Mononuclear cell (primary cell): ENCODE results near the gene DDX54. TPM values are rescaled to one million over a fixed set of nuclear protein-coding genes. Genes with fewer than 3 reads are reported as not detected.

Experiments
- H3K27me3 ChIP-seq: 2 replicates; pipeline ENCODE4 v1.6.0; 2011; ENCODE audit warnings: low read length, control low read depth; ENCODE audit not compliant: insufficient read depth
- H3K4me1 ChIP-seq: 2 replicates; pipeline ENCODE4 v1.5.1; 2011; ENCODE audit warnings: mild to moderate bottlenecking, low read length, control low read depth; ENCODE audit not compliant: insufficient read depth
- H3K4me3 ChIP-seq: 2 replicates; pipeline ENCODE4 v1.5.1; 2011; ENCODE audit warnings: mild to moderate bottlenecking, low read length, moderate library complexity
- H3K9me3 ChIP-seq: 2 replicates; pipeline ENCODE4 v1.5.1; 2011; ENCODE audit warnings: low read depth, mild to moderate bottlenecking, control low read depth, low read length
- total RNA-seq: library from RNA; depleted of rRNA; stranded (reverse); fragments of >200 nt; gene quantifications from one replicate; pipeline ENCODE4 v1.2.3, GENCODE V29; 2012

DDX54 gene
- total RNA-seq, 1 donor, result 31.7 TPM

- Histone ChIP-seq H3K4me1 (peaks cover 14% of the 10 kb centered on the region), H3K9me3 (no peaks in the 10 kb centered on the region), H3K4me3 (no peak overlapping the region), H3K27me3 (peaks cover 2% of the 10 kb centered on the region)
Observed at GRCh38 chr12:113136128-113136989, 48.9 kb downstream of the DDX54 start.

- no peak within 1 kb of the TSS for H3K4me3 ChIP-seq
- no peaks in the 10 kb centered on the region for H3K9me3 ChIP-seq
- peaks cover 14% of the 10 kb centered on the region for H3K4me1 ChIP-seq
- H3K27me3 ChIP-seq, result peaks cover 2% of the 10 kb centered on the region
Observed at GRCh38 chr12:113135178-113136127, 49.8 kb downstream of the DDX54 start, which contains the start of gene RASAL1. RASAL1 (minus strand) TSS chr12:113135761; CDS start chr12:113135462, 299 bp downstream.

GRCh38 chr12:113134521-113134951 is 50.7 kb downstream of the DDX54 start:
- H3K4me3 ChIP-seq, result no peak overlapping the region
- H3K4me1 ChIP-seq, result peaks cover 14% of the 10 kb centered on the region
- no peaks in the 10 kb centered on the region for H3K9me3 ChIP-seq
- H3K27me3 ChIP-seq, result peaks cover 2% of the 10 kb centered on the region

GRCh38 chr12:113134071-113134470 is 51.2 kb downstream of the DDX54 start:
- peaks cover 2% of the 10 kb centered on the region for H3K27me3 ChIP-seq
- no peak overlapping the region for H3K4me3 ChIP-seq
- peaks cover 14% of the 10 kb centered on the region for H3K4me1 ChIP-seq
- H3K9me3 ChIP-seq, result no peaks in the 10 kb centered on the region

- Histone ChIP-seq H3K27me3 (peaks cover 2% of the 10 kb centered on the region), H3K9me3 (no peaks in the 10 kb centered on the region), H3K4me1 (peaks cover 14% of the 10 kb centered on the region), H3K4me3 (no peak overlapping the region)
Observed at GRCh38 chr12:113133666-113134065, 51.6 kb downstream of the DDX54 start.

GRCh38 chr12:113133036-113133435 is 52.2 kb downstream of the DDX54 start:
- H3K4me3 ChIP-seq, result no peak overlapping the region
- H3K9me3 ChIP-seq, result no peaks in the 10 kb centered on the region
- peaks cover 2% of the 10 kb centered on the region for H3K27me3 ChIP-seq
- peaks cover 14% of the 10 kb centered on the region for H3K4me1 ChIP-seq

- Histone ChIP-seq H3K27me3 (peaks cover 2% of the 10 kb centered on the region), H3K4me1 (peaks cover 13% of the 10 kb centered on the region), H3K4me3 (no peak overlapping the region), H3K9me3 (no peaks in the 10 kb centered on the region)
Observed at GRCh38 chr12:113131556-113131955, 53.7 kb downstream of the DDX54 start.

GRCh38 chr12:113130457-113131135 is 54.7 kb downstream of the DDX54 start:
- H3K4me1 ChIP-seq, result peaks cover 4% of the 10 kb centered on the region

GRCh38 chr12:113129664-113130456 is 55.4 kb downstream of the DDX54 start:
- peaks cover under 1% of the 10 kb centered on the region for H3K4me1 ChIP-seq
- H3K4me3 ChIP-seq, result no peak overlapping the region
- H3K27me3 ChIP-seq, result no peaks in the 10 kb centered on the region
- no peaks in the 10 kb centered on the region for H3K9me3 ChIP-seq

More at GRCh38 chr12:113130457-113131135, 54.7 kb downstream of the DDX54 start:
- H3K9me3 ChIP-seq, result no peaks in the 10 kb centered on the region
- no peak overlapping the region for H3K4me3 ChIP-seq
- no peaks in the 10 kb centered on the region for H3K27me3 ChIP-seq

- Histone ChIP-seq H3K4me3 (no peak overlapping the region), H3K4me1 (no peaks in the 10 kb centered on the region), H3K9me3 (no peaks in the 10 kb centered on the region), H3K27me3 (no peaks in the 10 kb centered on the region)
Observed at GRCh38 chr12:113128802-113129663, 56.2 kb downstream of the DDX54 start.

GRCh38 chr12:113127791-113128199 is 57.5 kb downstream of the DDX54 start:
- no peaks in the 10 kb centered on the region for H3K27me3 ChIP-seq
- no peak overlapping the region for H3K4me3 ChIP-seq
- H3K4me1 ChIP-seq, result no peaks in the 10 kb centered on the region
- no peaks in the 10 kb centered on the region for H3K9me3 ChIP-seq

- Histone ChIP-seq H3K27me3 (no peaks in the 10 kb centered on the region), H3K9me3 (no peaks in the 10 kb centered on the region), H3K4me3 (no peak overlapping the region), H3K4me1 (no peaks in the 10 kb centered on the region)
Observed at GRCh38 chr12:113120670-113121370, 64.5 kb downstream of the DDX54 start.
